EH (cell line): Measurements from ENCODE around the gene RBFA.
A peak's percentile ranks its signal among the peaks of the same experiment; 100 is the strongest.

Experiments
- DNase-seq: peaks from one replicate; pipeline ENCODE4 v3.0.0-alpha.2; 2015; ENCODE audit warnings: low read depth

Gene RBFA

GRCh38 chr18:80029690-80030089 lies 4.5 kb upstream of the RBFA start:
- no peak for DNase-seq

- DNase-seq, result no peak
Measured at GRCh38 chr18:80033181-80034067, 810 bp upstream of the RBFA start.

- DNase-seq, result peak; percentile 9
Measured at GRCh38 chr18:80034852-80035406, 695 bp downstream of the RBFA start.

- DNase-seq, result no peak
Measured at GRCh38 chr18:80035997-80036396, 1.8 kb downstream of the RBFA start.

GRCh38 chr18:80037300-80037699 lies 3.1 kb downstream of the RBFA start:
- no peak for DNase-seq

GRCh38 chr18:80037869-80038630 lies 3.8 kb downstream of the RBFA start:
- no peak for DNase-seq

GRCh38 chr18:80040515-80040914 lies 6.3 kb downstream of the RBFA start:
- DNase-seq, result no peak

- DNase-seq, result no peak
Measured at GRCh38 chr18:80041424-80041823, 7.2 kb downstream of the RBFA start.

GRCh38 chr18:80042785-80043184 lies 8.6 kb downstream of the RBFA start:
- DNase-seq, result no peak

GRCh38 chr18:80044072-80044471 lies 9.8 kb downstream of the RBFA start:
- DNase-seq, result peak; percentile 52

- no peak for DNase-seq
Measured at GRCh38 chr18:80046011-80046410, 11.8 kb downstream of the RBFA start.

- no peak for DNase-seq
Measured at GRCh38 chr18:80046431-80046830, 12.2 kb downstream of the RBFA start.

- no peak for DNase-seq
Measured at GRCh38 chr18:80046961-80047541, 12.8 kb downstream of the RBFA start.

GRCh38 chr18:80050797-80051196 lies 16.6 kb downstream of the RBFA start:
- DNase-seq, result no peak

GRCh38 chr18:80056095-80056494 lies 21.9 kb downstream of the RBFA start:
- no peak for DNase-seq

- DNase-seq, result no peak
Measured at GRCh38 chr18:80059945-80060344, 25.7 kb downstream of the RBFA start.

- no peak for DNase-seq
Measured at GRCh38 chr18:80065705-80066104, 31.5 kb downstream of the RBFA start.

GRCh38 chr18:80067321-80067720 lies 33.1 kb downstream of the RBFA start:
- DNase-seq, result no peak

- DNase-seq, result no peak
Measured at GRCh38 chr18:80067897-80068296, 33.7 kb downstream of the RBFA start.

- no peak for DNase-seq
Measured at GRCh38 chr18:80068571-80069272, 34.5 kb downstream of the RBFA start.

- DNase-seq, result no peak
Measured at GRCh38 chr18:80070825-80071224, 36.6 kb downstream of the RBFA start.

- no peak for DNase-seq
Measured at GRCh38 chr18:80074183-80074582, 39.9 kb downstream of the RBFA start.
